PFSK-1 (cell line): Measurements from ENCODE around the gene OR6C70.

Experiments used
- FOXP2 ChIP-seq: optimal IDR thresholded peaks from 2 replicates; pipeline ENCODE3; 2011; ENCODE audit warnings: borderline replicate concordance, control low read depth, inconsistent platforms; ENCODE audit not compliant: insufficient read depth; ENCODE audit errors: extremely low read length, extremely low read depth
- POLR2AphosphoS5 ChIP-seq: IDR thresholded peaks from 2 replicates; pipeline ENCODE4 v1.6.1; 2012; ENCODE audit warnings: low read depth, mild to moderate bottlenecking, control low read depth, low read length, moderate library complexity
- SIN3A ChIP-seq: IDR thresholded peaks from 2 replicates; pipeline ENCODE4 v1.6.1; 2012; ENCODE audit warnings: mild to moderate bottlenecking, low read length, moderate library complexity, borderline replicate concordance; ENCODE audit not compliant: insufficient read depth
- TAF1 ChIP-seq: IDR thresholded peaks from 2 replicates; pipeline ENCODE4 v1.6.1; 2012; ENCODE audit warnings: low read length, control low read depth, borderline replicate concordance; ENCODE audit not compliant: insufficient read depth
- TF ChIP-seq, protein P1 (sequence below), 2 experiments: IDR thresholded peaks; 2 replicates each; pipeline versions ENCODE4 v1.6.1 to v1.8.0; 2011 to 2012; ENCODE audit warnings: low read depth in 2 of 2, low read length in 2 of 2, control low read depth in 1 of 2, inconsistent platforms in 1 of 2, mild to moderate bottlenecking in 1 of 2, moderate library complexity in 1 of 2; ENCODE audit not compliant: insufficient read depth in 1 of 2

DNA sequence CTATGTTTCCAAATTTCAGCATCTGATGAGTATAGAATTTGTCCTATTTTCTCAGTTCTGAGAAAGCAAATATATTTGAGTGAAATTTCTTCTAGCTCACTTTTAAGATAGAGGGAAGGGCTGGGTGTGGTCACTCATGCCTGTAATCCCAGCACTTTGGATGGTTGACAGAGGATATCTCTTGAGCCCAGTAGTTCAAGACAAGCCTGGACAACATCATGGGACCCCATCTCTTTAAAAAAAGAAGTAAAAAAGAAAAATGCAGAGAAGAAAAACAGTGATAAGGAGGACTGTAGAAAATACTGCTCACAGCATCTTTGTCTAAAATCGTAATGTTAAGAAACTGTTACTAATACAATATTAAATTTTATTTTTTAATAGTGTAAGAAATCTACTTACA, 2.3 kb upstream of the OR6C70 start:
- TF ChIP-seq POLR2AphosphoS5, result no peak
- TF ChIP-seq, protein P1, sequence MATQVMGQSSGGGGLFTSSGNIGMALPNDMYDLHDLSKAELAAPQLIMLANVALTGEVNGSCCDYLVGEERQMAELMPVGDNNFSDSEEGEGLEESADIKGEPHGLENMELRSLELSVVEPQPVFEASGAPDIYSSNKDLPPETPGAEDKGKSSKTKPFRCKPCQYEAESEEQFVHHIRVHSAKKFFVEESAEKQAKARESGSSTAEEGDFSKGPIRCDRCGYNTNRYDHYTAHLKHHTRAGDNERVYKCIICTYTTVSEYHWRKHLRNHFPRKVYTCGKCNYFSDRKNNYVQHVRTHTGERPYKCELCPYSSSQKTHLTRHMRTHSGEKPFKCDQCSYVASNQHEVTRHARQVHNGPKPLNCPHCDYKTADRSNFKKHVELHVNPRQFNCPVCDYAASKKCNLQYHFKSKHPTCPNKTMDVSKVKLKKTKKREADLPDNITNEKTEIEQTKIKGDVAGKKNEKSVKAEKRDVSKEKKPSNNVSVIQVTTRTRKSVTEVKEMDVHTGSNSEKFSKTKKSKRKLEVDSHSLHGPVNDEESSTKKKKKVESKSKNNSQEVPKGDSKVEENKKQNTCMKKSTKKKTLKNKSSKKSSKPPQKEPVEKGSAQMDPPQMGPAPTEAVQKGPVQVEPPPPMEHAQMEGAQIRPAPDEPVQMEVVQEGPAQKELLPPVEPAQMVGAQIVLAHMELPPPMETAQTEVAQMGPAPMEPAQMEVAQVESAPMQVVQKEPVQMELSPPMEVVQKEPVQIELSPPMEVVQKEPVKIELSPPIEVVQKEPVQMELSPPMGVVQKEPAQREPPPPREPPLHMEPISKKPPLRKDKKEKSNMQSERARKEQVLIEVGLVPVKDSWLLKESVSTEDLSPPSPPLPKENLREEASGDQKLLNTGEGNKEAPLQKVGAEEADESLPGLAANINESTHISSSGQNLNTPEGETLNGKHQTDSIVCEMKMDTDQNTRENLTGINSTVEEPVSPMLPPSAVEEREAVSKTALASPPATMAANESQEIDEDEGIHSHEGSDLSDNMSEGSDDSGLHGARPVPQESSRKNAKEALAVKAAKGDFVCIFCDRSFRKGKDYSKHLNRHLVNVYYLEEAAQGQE (IDR thresholded peaks at IDR 0.05; ENCODE audit: insufficient read depth in 1 of 2, low read depth in 2 of 2, low read length in 2 of 2), result no peak
- TF ChIP-seq TAF1, result no peak
- no peak for TF ChIP-seq FOXP2
- TF ChIP-seq SIN3A, result no peak
